Uterus (tissue), 4 donors: ENCODE measurements around the gene EPB42. TPM values are rescaled to one million over a fixed set of nuclear protein-coding genes. Genes with fewer than 3 reads are reported as not detected.

Source experiments
- DNase-seq, 2 donors: peaks; one replicate each; pipeline ENCODE4 v3.0.0-alpha.2; 2019 to 2020
- H3K27ac ChIP-seq, 2 donors: fragments of 200-600 bp; sonication (generic); 1 replicate in 1 of 2; 2 replicates in 1 of 2; pipeline ENCODE4 v1.5.1; 2016 to 2018
- H3K27me3 ChIP-seq, 2 donors: fragments of 200-600 bp; sonication (generic); one replicate each; pipeline ENCODE4 v1.5.1; 2018 to 2019; ENCODE audit warnings: control low read depth in 1 of 2
- H3K36me3 ChIP-seq, 2 donors: fragments of 200-600 bp; sonication (generic); one replicate each; pipeline ENCODE4 v1.5.1; 2019; ENCODE audit warnings: control low read depth in 1 of 2
- H3K4me1 ChIP-seq, 2 donors: fragments of 200-600 bp; sonication (generic); one replicate each; pipeline ENCODE4 v1.5.1; 2018 to 2019; ENCODE audit warnings: control low read depth in 1 of 2
- H3K4me3 ChIP-seq, 2 donors: fragments of 200-600 bp; sonication (generic); 1 replicate in 1 of 2; 2 replicates in 1 of 2; pipeline ENCODE4 v1.5.1; 2018 to 2019; ENCODE audit warnings: mild to moderate bottlenecking in 1 of 2
- H3K9me3 ChIP-seq, 2 donors: fragments of 200-600 bp; sonication (generic); one replicate each; pipeline ENCODE4 v1.5.1; 2019; ENCODE audit warnings: control low read depth in 1 of 2
- CTCF ChIP-seq, 4 experiments: fragments of 200-600 bp in 2 of 4; fragments of 450-650 bp in 2 of 4; sonication (generic) in 2 of 4; IDR thresholded peaks; one replicate each; pipeline ENCODE4 v1.5.1; 2016 to 2019; ENCODE audit warnings: antibody characterized with exemption in 4 of 4, mild to moderate bottlenecking in 2 of 4, moderate library complexity in 1 of 4
- POLR2A ChIP-seq, 2 donors: fragments of 450-650 bp; IDR thresholded peaks; one replicate each; pipeline ENCODE4 v1.6.1; 2016; ENCODE audit warnings: antibody characterized with exemption in 2 of 2, mild to moderate bottlenecking in 1 of 2, moderate library complexity in 1 of 2
- intact Hi-C: fragments of 100-400 bp; cut with DNase I; formaldehyde crosslinking; loops from one replicate; pipeline ENCODE4 v1.15.1; 2023; ENCODE audit warnings: low total_unique reads
- total RNA-seq, 4 donors: library from RNA; depleted of rRNA in 3 of 4; stranded (reverse); fragments of >200 nt in 3 of 4; gene quantifications; one replicate each; pipeline versions ENCODE4 v1.1.0 to v1.2.4, GENCODE V29; 2014 to 2023
- donor health status: DM: yes; HTN: yes; CAD: no.

EPB42 gene
- total RNA-seq, 4 donors from 2014 or later, result 2.6 TPM; not detected in 3

GRCh38 chr15:43266386-43266785, 45.6 kb upstream of the EPB42 start:
- Histone ChIP-seq H3K27me3 (no peaks in the 10 kb centered on the region), H3K4me3 (no peak overlapping the region), H3K27ac (no peak overlapping the region), H3K9me3 (no peaks in the 10 kb centered on the region), H3K36me3 (no peaks in the 10 kb centered on the region), H3K4me1 (no peaks in the 10 kb centered on the region)
- no peak for DNase-seq
- intact Hi-C loops, result no loop called here
- TF ChIP-seq CTCF (IDR thresholded peaks at IDR 0.05) (no peak), POLR2A (IDR thresholded peaks at IDR 0.05) (no peak)

GRCh38 chr15:43260011-43260615, 39.3 kb upstream of the EPB42 start:
- Histone ChIP-seq H3K9me3 (no peaks in the 10 kb centered on the region), H3K27me3 (no peaks in the 10 kb centered on the region), H3K36me3 (no peaks in the 10 kb centered on the region), H3K4me1 (no peaks in the 10 kb centered on the region), H3K4me3 (no peak overlapping the region), H3K27ac (no peak overlapping the region)
- intact Hi-C loops, result no loop called here
- DNase-seq, result no peak
- TF ChIP-seq POLR2A (IDR thresholded peaks at IDR 0.05) (no peak), CTCF (IDR thresholded peaks at IDR 0.05) (no peak)

GRCh38 chr15:43258781-43259180, 38.0 kb upstream of the EPB42 start:
- no peak overlapping the region for H3K27ac ChIP-seq
- intact Hi-C loops, result no loop called here
- H3K27me3 ChIP-seq, result no peaks in the 10 kb centered on the region
- DNase-seq, result no peak
- no peaks in the 10 kb centered on the region for H3K9me3 ChIP-seq
- TF ChIP-seq CTCF (IDR thresholded peaks at IDR 0.05) (no peak), POLR2A (IDR thresholded peaks at IDR 0.05) (no peak)
- H3K4me1 ChIP-seq, result no peaks in the 10 kb centered on the region
- no peak overlapping the region for H3K4me3 ChIP-seq
- no peaks in the 10 kb centered on the region for H3K36me3 ChIP-seq

- H3K27me3 ChIP-seq, result no peaks in the 10 kb centered on the region
- DNase-seq, result no peak
- no peak overlapping the region for H3K27ac ChIP-seq
- H3K4me3 ChIP-seq, result no peak overlapping the region
- no peaks in the 10 kb centered on the region for H3K36me3 ChIP-seq
- TF ChIP-seq POLR2A (IDR thresholded peaks at IDR 0.05) (no peak), CTCF (IDR thresholded peaks at IDR 0.05) (no peak)
- intact Hi-C loops, result no loop called here
- H3K9me3 ChIP-seq, result no peaks in the 10 kb centered on the region
- no peaks in the 10 kb centered on the region for H3K4me1 ChIP-seq
Observed at GRCh38 chr15:43256341-43256740, 35.5 kb upstream of the EPB42 start.

GRCh38 chr15:43255376-43255775, 34.6 kb upstream of the EPB42 start:
- DNase-seq, result no peak
- intact Hi-C loops, result no loop called here
- Histone ChIP-seq H3K36me3 (no peaks in the 10 kb centered on the region), H3K9me3 (no peaks in the 10 kb centered on the region), H3K27me3 (no peaks in the 10 kb centered on the region), H3K4me3 (no peak overlapping the region), H3K27ac (no peak overlapping the region), H3K4me1 (no peaks in the 10 kb centered on the region)
- TF ChIP-seq POLR2A (IDR thresholded peaks at IDR 0.05) (no peak), CTCF (IDR thresholded peaks at IDR 0.05) (no peak)
